ENCODE measurements around the gene CNIH2. TPM values are rescaled to one million over a fixed set of nuclear protein-coding genes. Genes with fewer than 3 reads are reported as not detected.

Gene CNIH2
- polyA plus RNA-seq, 1 donor from 2014 or later, result 47.9 TPM

GRCh38 chr11:66287211-66287888 lies 9.4 kb downstream of the CNIH2 start:
- peak overlapping the region; percentile 92 for H3K9ac ChIP-seq (ENCODE audit: low read length)
- H3K27me3 ChIP-seq (ENCODE audit: insufficient read depth, low read depth, low read length), result peaks cover 22% of the 10 kb centered on the region
- H3K79me2 ChIP-seq (replicated peaks; ENCODE audit: insufficient read depth, low read length), result peaks cover 31% of the 10 kb centered on the region
- H3K9me2 ChIP-seq (ENCODE audit: insufficient read depth, low read length), result no peaks in the 10 kb centered on the region
- H2AFZ ChIP-seq (ENCODE audit: low read depth, low read length), result no peak overlapping the region
- H3K9me3 ChIP-seq (ENCODE audit: low read length), result no peaks in the 10 kb centered on the region
- no peaks in the 10 kb centered on the region for H3F3A ChIP-seq (ENCODE audit: insufficient read depth, low read length, poor library complexity, severe bottlenecking)
- H3K4me3 ChIP-seq (ENCODE audit: low read length), result peak overlapping the region; percentile 86
- peak overlapping the region; percentile 88 for H3K27ac ChIP-seq (ENCODE audit: low read length)
- no peaks in the 10 kb centered on the region for H3K36me3 ChIP-seq (ENCODE audit: insufficient read depth, low read length)
- no peak overlapping the region for H3K4me2 ChIP-seq (ENCODE audit: low read length)
- peaks cover 8% of the 10 kb centered on the region for H4K20me1 ChIP-seq (ENCODE audit: insufficient read depth)
- TF ChIP-seq RAD21 (conservative IDR thresholded peaks at IDR 0.05), result no peak
- TF ChIP-seq SMC3 (conservative IDR thresholded peaks at IDR 0.05; ENCODE audit: poor library complexity), result no peak
- TF ChIP-seq CTCF (IDR thresholded peaks at IDR 0.05; ENCODE audit: poor library complexity, severe bottlenecking), result no peak
- TF ChIP-seq EP300 (conservative IDR thresholded peaks at IDR 0.05; ENCODE audit: poor library complexity, severe bottlenecking), result no peak
- no peak for TF ChIP-seq TAF1 (IDR thresholded peaks at IDR 0.05; ENCODE audit: low read depth)
- TF ChIP-seq MXI1 (conservative IDR thresholded peaks at IDR 0.05; ENCODE audit: poor library complexity, severe bottlenecking), result no peak
- no peak for TF ChIP-seq EZH2 (IDR thresholded peaks at IDR 0.05; ENCODE audit: borderline replicate concordance, insufficient read depth, low read length, poor library complexity, severe bottlenecking)
- TF ChIP-seq POLR2AphosphoS5 (IDR thresholded peaks at IDR 0.05), result no peak
- TF ChIP-seq REST (IDR thresholded peaks at IDR 0.05; ENCODE audit: borderline replicate concordance), result no peak

- H3F3A ChIP-seq (ENCODE audit: insufficient read depth, low read length, poor library complexity, severe bottlenecking), result no peaks in the 10 kb centered on the region
- H3K9me2 ChIP-seq (ENCODE audit: insufficient read depth, low read length), result no peaks in the 10 kb centered on the region
- peaks cover 25% of the 10 kb centered on the region for H3K79me2 ChIP-seq (replicated peaks; ENCODE audit: insufficient read depth, low read length)
- peaks cover 29% of the 10 kb centered on the region for H3K27me3 ChIP-seq (ENCODE audit: insufficient read depth, low read depth, low read length)
- H3K27ac ChIP-seq (ENCODE audit: low read length), result peak overlapping the region; percentile 88
- no peaks in the 10 kb centered on the region for H3K36me3 ChIP-seq (ENCODE audit: insufficient read depth, low read length)
- H3K4me3 ChIP-seq (ENCODE audit: low read length), result peak overlapping the region; percentile 86
- no peak for TF ChIP-seq TAF1 (IDR thresholded peaks at IDR 0.05; ENCODE audit: low read depth)
- no peak for TF ChIP-seq SMC3 (conservative IDR thresholded peaks at IDR 0.05; ENCODE audit: poor library complexity)
- no peak for TF ChIP-seq RAD21 (conservative IDR thresholded peaks at IDR 0.05)
- TF ChIP-seq MXI1 (conservative IDR thresholded peaks at IDR 0.05; ENCODE audit: poor library complexity, severe bottlenecking), result no peak
- TF ChIP-seq REST (IDR thresholded peaks at IDR 0.05; ENCODE audit: borderline replicate concordance), result no peak
- TF ChIP-seq EZH2 (IDR thresholded peaks at IDR 0.05; ENCODE audit: borderline replicate concordance, insufficient read depth, low read length, poor library complexity, severe bottlenecking), result no peak
- no peak for TF ChIP-seq CTCF (IDR thresholded peaks at IDR 0.05; ENCODE audit: poor library complexity, severe bottlenecking)
- TF ChIP-seq EP300 (conservative IDR thresholded peaks at IDR 0.05; ENCODE audit: poor library complexity, severe bottlenecking), result no peak
- no peak overlapping the region for H2AFZ ChIP-seq (ENCODE audit: low read depth, low read length)
- H3K4me2 ChIP-seq (ENCODE audit: low read length), result peak overlapping the region; percentile 49
- peak overlapping the region; percentile 92 for H3K9ac ChIP-seq (ENCODE audit: low read length)
- H4K20me1 ChIP-seq (ENCODE audit: insufficient read depth), result peaks cover 3% of the 10 kb centered on the region
- H3K9me3 ChIP-seq (ENCODE audit: low read length), result no peaks in the 10 kb centered on the region
Measured at GRCh38 chr11:66287889-66288670, 10.1 kb downstream of the CNIH2 start.

Data from neural cell (in vitro differentiated cells).